ENCODE measurements around the gene FAM229B. TPM values are rescaled to one million over a fixed set of nuclear protein-coding genes. Genes with fewer than 3 reads are reported as not detected.
A peak's percentile ranks its signal among the peaks of the same experiment; 100 is the strongest.

FAM229B gene
- total RNA-seq, 1 donor from 2014 or later = 69.3 TPM

DNA sequence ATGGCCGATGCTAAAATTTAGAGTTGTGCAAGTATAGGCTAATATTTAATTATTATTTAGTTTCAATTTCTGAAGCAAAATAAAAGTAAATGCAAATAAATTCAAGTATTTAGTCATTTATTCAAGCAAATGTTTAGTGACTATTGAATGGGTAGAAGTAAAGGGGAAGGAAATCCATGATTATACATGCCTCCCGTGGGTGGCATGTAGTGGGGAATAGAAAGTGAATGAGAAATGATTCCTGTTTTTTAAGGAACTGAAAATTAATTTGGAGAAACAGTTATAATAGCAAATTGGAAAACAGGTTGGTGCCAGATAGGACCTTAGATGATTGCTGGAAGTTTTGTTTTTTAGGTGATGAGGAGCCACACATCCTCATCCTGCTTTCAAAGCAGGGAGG lies 35.4 kb downstream of the FAM229B start:
- ATAC-seq (no peak), DNase-seq (no peak)
- intact Hi-C loops (cut with micrococcal nuclease) = no loop called here

DNA sequence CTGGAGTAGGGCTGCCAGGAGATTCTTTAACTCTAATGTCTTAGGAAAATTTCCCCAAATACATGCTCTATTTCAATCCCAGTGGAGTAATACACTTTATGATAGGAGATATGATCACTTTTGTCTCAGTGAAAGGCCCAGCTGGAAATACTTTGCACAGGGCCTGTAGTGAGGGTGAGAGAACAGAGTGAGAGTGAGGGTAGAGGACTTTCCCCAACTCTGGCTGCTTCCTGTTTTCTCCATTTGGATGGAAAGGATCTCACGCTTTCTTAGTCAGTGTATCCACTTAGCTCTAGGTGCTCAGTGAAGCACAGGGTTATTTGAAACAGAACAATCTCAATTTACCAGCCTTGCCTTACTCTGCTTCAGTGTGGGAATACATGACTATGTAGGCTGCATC lies 36.6 kb downstream of the FAM229B start:
- ATAC-seq = no peak
- intact Hi-C loops (cut with micrococcal nuclease) = no loop called here
- no peak for DNase-seq

DNA sequence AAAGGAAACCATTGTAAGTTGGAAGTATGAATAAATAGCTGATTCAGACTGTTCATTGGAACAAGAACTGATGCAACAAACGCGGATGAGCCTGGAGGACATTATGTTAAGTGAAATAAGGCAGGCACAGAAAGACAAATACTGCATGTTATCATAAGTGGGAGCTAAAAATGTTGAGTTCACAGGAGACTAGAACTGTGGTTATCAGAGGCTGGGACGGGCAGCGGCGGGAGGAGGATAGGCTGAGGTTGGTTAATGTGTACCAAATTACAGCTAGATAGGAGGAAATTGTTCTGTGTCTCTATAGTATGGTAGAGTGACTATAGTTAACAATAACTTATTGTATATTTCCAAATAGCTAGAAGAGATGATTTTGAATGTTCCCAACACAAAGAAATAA lies 40.8 kb downstream of the FAM229B start:
- intact Hi-C loops (cut with micrococcal nuclease) = no loop called here
- ATAC-seq = peak; percentile 39
- DNase-seq = no peak

DNA sequence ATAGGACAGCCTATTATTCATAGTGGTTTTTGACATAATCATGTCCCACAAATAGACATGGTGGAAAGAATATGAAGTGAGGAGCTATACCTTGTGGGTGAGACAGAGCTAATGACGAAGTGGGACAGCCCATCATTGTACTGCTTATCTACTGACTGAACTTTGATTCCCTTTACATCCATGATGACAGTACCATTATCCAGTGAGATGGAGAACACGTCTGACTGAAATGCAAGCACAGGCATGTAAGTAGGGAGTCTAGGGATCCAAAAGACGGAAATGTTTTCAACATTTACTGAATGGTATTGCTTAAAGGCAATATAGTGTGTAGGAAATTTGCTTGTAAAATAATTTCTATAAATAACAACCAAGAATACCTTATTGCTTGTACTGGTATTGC lies 43.5 kb downstream of the FAM229B start:
- DNase-seq (no peak), ATAC-seq (no peak)
- intact Hi-C loops (cut with micrococcal nuclease) = no loop called here

DNA sequence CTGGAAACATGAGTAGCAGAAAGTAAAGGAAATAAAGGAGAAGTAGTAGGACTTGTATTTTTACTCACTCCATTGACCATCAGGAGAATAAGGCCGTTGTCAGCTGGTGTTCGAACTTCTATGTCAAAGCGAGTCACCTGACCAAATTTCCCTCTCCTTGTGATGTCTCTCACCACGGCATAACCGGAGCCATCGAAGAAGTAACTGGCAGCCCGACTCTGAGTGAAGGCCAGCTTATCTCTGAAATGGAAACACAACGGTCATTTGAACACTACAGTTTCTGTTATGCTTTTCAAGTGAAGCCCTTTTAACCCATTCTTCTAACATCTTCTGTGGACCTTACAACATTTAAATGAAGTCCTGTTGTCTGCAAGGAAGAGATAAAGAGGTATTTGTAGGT lies 51.7 kb downstream of the FAM229B start:
- intact Hi-C loops (cut with micrococcal nuclease) = no loop called here
- ATAC-seq (peak; percentile 44), DNase-seq (no peak)

DNA sequence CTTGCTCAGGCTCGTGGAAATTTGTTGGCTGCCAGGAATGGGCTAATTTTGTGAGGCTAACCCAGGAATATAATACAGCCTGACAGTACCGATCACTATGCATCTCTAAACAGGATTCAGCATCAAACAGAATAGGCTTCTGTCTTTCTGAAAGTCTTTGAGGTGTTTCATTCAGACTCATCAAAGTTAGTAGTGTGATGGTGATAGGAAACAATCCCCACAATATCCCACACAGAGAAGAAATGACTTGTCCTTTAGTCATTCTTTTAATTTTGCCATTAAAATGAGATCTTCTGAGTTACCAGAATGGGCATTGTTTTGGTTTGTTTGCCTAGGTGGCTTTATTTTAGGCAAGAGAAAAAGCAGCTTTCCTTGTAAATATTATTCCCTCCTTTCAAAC lies 54.3 kb downstream of the FAM229B start:
- intact Hi-C loops (cut with micrococcal nuclease) = loop anchor here (5.0 kb wide), 1 partner anchor 804 kb away; no protein-coding TSS in a partner anchor
- DNase-seq = no peak
- no peak for ATAC-seq

DNA sequence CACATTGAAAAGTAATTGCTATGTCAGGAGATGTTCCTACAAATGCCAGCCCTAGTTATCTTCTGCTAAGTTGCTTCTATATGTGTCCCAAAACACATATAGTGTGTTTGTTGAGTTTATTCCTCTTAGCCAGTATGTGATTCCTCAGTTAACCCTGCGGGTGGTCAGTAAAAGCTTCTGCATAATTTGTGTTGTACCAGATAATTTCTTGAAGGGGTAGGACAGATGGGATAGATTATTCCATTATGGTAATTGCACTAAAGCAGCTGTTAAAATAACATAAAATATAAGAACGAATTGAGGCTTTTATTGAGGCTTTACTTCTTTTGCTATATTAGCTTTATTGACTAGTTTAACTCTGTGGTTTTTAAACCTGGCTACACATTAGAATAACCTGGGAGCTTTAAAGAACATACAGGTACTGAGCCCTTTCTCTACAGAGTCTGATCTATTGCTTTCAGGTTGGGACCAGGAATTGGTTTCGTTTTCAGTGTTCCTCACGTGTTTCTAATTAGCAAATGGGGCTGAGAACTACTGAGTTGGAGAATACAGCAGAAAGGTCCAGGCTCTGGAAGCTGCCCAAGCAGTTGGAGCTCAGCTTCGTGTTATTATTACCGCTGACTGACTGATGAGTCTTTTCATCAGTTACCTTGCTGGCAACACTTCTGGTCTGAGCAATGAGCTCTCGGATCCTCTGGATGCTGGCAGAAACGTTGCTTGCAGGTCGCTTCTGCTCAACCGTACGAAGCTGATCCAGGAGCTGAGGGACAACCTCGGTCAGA lies 56.9 kb downstream of the FAM229B start:
- intact Hi-C loops (cut with micrococcal nuclease) = loop anchor here (5.0 kb wide), 1 partner anchor 807 kb away; no protein-coding TSS in a partner anchor
- DNase-seq (no peak), ATAC-seq (no peak)

DNA sequence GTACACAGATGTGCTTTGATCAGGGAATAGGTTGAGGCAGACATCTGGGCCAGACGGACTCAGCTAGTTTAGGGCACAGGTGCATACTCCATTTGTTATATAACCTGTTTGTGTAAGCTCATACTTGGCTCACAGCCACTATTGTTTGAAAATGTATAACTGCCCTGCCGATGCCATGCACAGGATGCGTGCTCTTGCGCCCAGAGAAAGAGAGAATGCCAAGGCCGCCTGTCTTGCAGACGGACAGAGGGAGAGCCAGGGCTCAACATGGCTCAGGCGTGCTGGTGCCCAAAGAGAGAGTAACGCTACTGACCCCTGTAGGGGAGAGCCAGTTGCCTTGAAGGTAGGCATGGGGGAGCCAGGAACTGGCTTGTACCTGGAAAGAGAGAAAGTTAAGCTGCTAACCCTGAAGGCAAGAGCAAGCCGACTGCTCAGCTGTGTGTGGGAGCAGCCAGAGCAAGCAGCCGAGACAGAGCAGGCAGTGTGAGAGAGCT lies 57.7 kb downstream of the FAM229B start:
- DNase-seq (no peak), ATAC-seq (no peak)
- intact Hi-C loops (cut with micrococcal nuclease) = no loop called here

DNA sequence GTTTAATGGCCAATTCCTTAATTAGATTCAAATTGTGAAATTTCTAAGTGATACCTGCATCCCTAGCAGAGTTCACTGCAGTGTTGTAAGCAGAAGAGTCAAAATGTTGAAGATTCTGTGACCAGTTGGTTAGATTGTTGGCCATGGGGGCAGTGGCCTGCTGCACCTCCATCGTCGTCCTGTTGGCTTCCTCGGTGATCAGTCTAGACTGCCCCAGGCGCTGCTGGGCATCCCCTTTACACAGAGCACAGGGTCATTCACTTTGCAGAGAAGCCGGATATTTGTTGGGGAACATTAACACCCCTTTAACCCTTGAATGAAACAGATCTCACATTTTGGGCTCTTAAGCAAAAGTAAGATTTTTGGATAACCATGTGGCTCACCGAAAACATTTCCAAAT lies 60.7 kb downstream of the FAM229B start:
- ATAC-seq (no peak), DNase-seq (no peak)
- intact Hi-C loops (cut with micrococcal nuclease) = no loop called here

DNA sequence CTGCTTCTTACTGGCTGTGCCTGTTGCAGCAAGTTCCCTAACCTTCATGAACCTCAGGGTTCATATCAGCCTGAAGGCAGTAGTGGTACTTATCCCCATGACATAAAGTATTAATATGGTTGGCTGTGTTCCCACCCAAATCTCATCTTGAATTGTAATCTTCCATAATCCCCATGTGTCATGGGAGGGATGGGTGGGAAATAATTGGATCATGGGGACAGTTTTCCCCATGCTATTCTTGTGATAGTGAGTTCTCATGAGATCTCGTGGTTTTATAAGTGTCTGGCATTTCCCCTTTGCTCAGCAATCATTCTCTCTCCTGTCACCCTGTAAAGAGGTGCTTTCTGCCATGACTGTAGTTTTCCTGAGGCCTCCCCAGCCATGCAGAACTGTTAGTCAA lies 61.8 kb downstream of the FAM229B start:
- intact Hi-C loops (cut with micrococcal nuclease) = no loop called here
- DNase-seq (no peak), ATAC-seq (peak; percentile 50)

DNA sequence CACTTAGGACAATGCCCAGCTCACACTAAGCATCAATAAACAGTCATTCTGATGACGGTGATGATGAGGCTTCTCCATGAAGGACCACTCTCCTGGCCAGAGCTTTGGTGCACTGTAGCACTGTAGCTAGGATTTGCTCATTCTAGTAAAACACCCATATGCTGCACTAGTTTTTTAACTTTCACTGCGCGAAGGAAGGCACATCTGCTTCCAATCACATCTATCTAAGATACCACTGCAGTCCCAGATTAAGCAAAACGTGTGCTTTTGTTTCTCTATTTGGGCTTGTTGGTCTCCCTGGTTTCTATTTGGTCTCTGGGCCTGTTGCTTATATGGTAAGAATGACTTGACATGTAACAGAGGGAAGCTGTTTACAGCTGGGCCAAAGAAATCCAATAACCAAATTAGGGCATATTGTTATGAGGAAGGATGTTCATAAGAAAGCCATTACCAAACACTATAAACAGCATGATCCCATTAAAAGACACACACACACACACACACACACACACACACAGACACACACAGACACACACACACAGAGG lies 62.4 kb downstream of the FAM229B start:
- DNase-seq (no peak), ATAC-seq (peak; percentile 71)
- intact Hi-C loops (cut with micrococcal nuclease) = no loop called here

DNA sequence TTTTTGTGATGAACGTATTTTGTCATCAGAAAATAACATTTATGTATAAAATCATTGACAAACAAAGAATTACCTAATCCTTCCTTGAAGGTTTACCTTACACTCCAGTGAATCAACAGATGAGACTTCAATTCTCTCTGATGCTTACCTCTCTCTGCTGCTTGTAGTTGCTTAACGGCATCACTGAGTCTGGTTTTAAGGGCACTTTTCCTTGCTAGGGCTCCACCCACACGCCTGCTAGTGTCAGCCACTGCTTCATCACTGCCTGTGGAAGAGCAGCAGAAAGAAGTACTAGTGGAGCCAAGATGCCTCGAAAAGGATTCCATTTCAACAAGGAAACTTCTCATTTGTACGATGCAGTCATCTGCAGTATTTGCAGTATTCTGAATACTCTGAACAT lies 63.0 kb downstream of the FAM229B start:
- intact Hi-C loops (cut with micrococcal nuclease) = no loop called here
- DNase-seq (no peak), ATAC-seq (peak; percentile 67)

Other genes with a start within 250 kb of the FAM229B start
- gene FYN, start 214.1 kb upstream of the FAM229B start, total RNA-seq = 51.6 TPM
- gene CCN6, start 33.5 kb upstream of the FAM229B start, total RNA-seq = not detected
- gene TUBE1, start 109 bp upstream of the FAM229B start, total RNA-seq = 31.8 TPM
- gene LAMA4, start 167.0 kb downstream of the FAM229B start, total RNA-seq = 50.6 TPM

Measured in left ventricle myocardium superior (tissue), 1 donor.